GM21529 (cell line): Measurements from ENCODE around the gene SLC25A17.
"Not testable (repeated sequence)": the region's sequence is repeated elsewhere in the genome, so short reads cannot be mapped to it uniquely, and the experiment has no call there.

Experiments
- ATAC-seq: cut with Tn5 transposase; IDR thresholded peaks from one replicate; pipeline ENCODE4 v1.9.1; 2021; ENCODE audit not compliant: unreplicated experiment

The SLC25A17 gene, protein sequence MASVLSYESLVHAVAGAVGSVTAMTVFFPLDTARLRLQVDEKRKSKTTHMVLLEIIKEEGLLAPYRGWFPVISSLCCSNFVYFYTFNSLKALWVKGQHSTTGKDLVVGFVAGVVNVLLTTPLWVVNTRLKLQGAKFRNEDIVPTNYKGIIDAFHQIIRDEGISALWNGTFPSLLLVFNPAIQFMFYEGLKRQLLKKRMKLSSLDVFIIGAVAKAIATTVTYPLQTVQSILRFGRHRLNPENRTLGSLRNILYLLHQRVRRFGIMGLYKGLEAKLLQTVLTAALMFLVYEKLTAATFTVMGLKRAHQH

GRCh38 chr22:40818747-40819598 lies at the start of gene SLC25A17:
Gene SLC25A17 (minus strand): TSS chr22:40819346. CDS start chr22:40819248, 98 bp downstream.
- peak; percentile 74 for ATAC-seq

GRCh38 chr22:40868379-40868778 lies 49.2 kb upstream of the SLC25A17 start:
- ATAC-seq, result not testable (repeated sequence)

- no peak for ATAC-seq
Observed at GRCh38 chr22:40867109-40867508, 48.0 kb upstream of the SLC25A17 start.

- ATAC-seq, result no peak
Observed at GRCh38 chr22:40862537-40862936, 43.4 kb upstream of the SLC25A17 start.

DNA sequence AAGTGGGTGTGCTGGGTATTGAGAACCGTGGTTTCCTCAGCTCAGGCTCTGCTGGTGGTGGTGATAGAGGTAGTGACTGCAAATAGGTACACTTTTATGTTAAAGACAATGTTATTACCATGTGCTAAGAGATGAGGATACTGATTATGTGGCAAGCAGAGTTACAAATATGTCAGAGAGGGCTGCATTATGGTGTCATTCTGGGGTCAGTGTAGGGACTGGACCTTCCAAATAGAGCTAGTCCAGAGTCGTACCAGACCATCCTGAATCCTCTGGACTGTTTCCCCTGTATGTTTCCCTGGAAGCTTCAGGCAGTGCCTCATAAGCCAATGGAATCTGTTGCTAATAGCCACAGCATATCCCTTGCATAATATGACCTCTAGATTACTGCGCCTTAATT lies 42.9 kb upstream of the SLC25A17 start, which contains the start of gene DNAJB7:
Gene DNAJB7 (minus strand): TSS at position 101 of the 400 bp plus-strand sequence. CDS start 119 bp downstream, outside the sequence.
- no peak for ATAC-seq

GRCh38 chr22:40857309-40857855 lies 38.2 kb upstream of the SLC25A17 start:
- ATAC-seq, result no peak

GRCh38 chr22:40856513-40857308 lies 37.6 kb upstream of the SLC25A17 start, which contains the start of the genes ST13 and XPNPEP3:
Gene ST13 (minus strand): TSS chr22:40856639. CDS start chr22:40856540, 99 bp downstream.
Gene XPNPEP3 (plus strand): TSS chr22:40857148. CDS start chr22:40857182, 34 bp downstream.
- ATAC-seq, result peak; percentile 87

GRCh38 chr22:40855979-40856512 lies 36.9 kb upstream of the SLC25A17 start:
- ATAC-seq, result peak; percentile 18

- ATAC-seq, result no peak
Observed at GRCh38 chr22:40855071-40855978, 36.2 kb upstream of the SLC25A17 start.

DNA sequence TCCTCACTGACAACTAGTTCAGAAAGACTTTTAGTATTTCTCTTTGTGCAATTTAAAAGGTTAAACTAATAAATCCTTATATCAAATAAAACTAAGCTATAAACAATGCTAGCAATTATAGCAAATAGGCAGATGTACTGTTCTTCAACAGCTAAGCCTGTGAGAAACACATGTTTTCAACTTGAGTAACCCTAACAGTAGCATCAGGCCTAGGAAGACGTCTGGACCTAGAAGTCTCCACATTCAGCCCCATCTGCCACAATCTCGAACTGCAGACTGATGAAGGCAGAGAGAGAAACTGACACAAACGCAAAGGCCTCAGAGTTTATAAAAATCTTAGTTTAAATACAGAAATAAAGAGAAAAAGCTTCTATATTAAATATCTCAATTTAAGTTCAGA lies 34.8 kb upstream of the SLC25A17 start:
- ATAC-seq, result no peak

DNA sequence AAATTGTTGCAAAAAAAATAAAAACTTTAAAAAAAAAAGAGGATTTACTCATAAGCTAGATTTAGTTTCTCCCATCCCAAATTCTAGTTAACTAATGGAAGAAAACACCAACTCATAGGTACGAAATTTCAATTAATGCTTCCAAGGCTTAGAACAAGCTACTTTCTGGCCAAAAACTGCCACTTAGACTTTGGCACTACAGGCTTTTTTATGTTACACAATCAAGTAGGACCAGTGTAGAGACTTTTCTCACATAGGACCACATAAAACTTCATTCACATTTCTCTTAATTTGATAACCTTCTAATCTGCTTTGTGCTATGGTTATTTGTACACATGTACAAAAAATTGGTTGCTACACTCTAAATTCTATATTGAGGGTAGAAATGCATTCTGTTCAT lies 34.2 kb upstream of the SLC25A17 start:
- ATAC-seq, result no peak

DNA sequence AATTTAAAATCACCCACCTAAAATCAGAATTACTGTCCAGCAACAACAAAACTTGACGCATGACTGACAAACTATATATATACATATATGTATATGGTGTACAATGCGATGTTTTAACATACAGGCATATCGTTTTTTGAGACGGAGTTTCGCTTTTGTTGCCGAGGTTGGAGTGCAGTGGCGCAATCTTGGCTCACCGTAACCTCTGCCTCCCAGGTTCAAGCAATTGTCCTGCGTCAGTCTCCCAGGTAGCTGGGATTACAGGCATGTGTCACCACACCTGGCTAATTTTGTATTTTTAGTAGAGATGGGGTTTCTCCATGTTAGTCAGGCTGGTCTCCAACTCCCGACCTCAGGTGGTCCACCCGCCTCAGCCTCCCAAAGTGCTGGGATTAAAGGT lies 26.7 kb upstream of the SLC25A17 start:
- not testable (repeated sequence) for ATAC-seq

GRCh38 chr22:40844951-40845350 lies 25.8 kb upstream of the SLC25A17 start:
- ATAC-seq, result no peak

DNA sequence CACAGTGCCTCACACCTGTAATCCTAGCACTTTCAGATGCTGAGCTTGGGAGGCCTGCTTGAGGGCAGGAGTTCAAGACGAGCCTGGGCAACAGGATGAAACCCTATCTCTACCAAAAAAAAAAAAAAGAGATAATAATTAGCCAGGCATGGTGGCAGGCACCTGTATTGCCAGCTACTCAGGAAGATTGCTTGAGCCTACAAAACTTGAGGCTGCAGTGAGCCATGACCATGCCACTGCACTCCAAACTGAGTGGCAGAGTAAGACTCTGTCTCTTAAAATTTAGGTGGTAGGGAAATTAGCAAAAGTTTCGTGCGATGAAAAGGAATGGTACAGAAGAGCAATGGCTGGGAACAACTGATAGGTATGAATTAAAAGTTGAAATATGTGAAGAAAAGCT lies 19.3 kb upstream of the SLC25A17 start:
- no peak for ATAC-seq

GRCh38 chr22:40834619-40835018 lies 15.5 kb upstream of the SLC25A17 start:
- no peak for ATAC-seq

- no peak for ATAC-seq
Observed at GRCh38 chr22:40829131-40829530, 10.0 kb upstream of the SLC25A17 start.

DNA sequence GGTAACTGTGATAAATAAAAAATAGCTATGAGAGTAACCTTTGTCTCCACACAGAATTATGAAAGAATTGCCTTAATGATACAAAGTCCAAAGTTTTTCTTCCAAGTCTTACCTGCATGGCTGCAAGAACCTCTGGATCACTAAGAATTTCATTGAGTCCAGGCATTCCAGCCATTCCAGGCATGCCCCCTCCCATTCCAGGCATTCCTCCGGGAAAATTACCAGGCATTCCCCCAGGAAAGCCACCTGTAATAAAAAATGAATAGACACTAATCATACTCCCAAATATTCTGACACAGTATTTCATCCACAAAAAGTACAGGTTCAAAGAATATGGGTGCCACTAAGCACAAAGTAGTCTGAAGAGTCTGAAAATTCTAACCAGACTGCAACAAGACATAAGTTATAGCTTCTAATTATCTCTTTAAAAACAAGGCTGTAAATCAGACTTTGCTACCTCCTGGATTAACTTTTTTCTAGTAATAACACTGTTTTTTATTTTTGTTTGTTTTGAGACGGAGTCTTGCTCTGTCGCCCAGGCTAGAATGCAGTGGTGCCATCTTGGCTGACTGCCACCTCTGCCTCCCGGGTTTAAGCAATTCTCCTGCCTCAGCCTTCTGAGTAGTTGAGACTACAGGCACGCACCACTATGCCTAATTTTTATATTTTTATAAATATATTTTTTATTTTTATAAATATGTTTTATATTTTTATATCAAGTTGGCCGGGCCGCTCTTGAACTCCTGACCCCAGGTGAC lies 8.0 kb upstream of the SLC25A17 start:
- ATAC-seq, result no peak

- ATAC-seq, result not testable (repeated sequence)
Observed at GRCh38 chr22:40826292-40826691, 7.1 kb upstream of the SLC25A17 start.

- ATAC-seq, result no peak
Observed at GRCh38 chr22:40823426-40823825, 4.3 kb upstream of the SLC25A17 start.
